Neutrophil (primary cell): ENCODE measurements around the gene RSPO4.
"Not testable (repeated sequence)": the region's sequence is repeated elsewhere in the genome, so short reads cannot be mapped to it uniquely, and the experiment has no call there.

ENCODE experiments used
- H3K27ac ChIP-seq: fragments of 200-600 bp; sonication (generic); 2 replicates; pipeline ENCODE4 v1.5.1; 2016; ENCODE audit warnings: mild to moderate bottlenecking, moderate library complexity
- H3K27me3 ChIP-seq: fragments of 200-600 bp; sonication (generic); 2 replicates; pipeline ENCODE4 v1.6.0; 2016; ENCODE audit warnings: mild to moderate bottlenecking
- H3K36me3 ChIP-seq: fragments of 200-600 bp; sonication (generic); 2 replicates; pipeline ENCODE4 v1.5.1; 2017
- H3K4me1 ChIP-seq, 2 experiments: fragments of 200-600 bp in 1 of 2; sonication (generic) in 1 of 2; 1 replicate in 1 of 2; 2 replicates in 1 of 2; pipeline versions ENCODE4 v1.5.1 to v1.6.1; 2013 to 2016; ENCODE audit warnings: low read depth in 1 of 2, low read length in 1 of 2, mild to moderate bottlenecking in 1 of 2, moderate library complexity in 1 of 2; ENCODE audit not compliant: control insufficient read depth in 1 of 2, insufficient read depth in 1 of 2
- H3K4me3 ChIP-seq, 2 experiments: fragments of 200-600 bp in 1 of 2; sonication (generic) in 1 of 2; 1 replicate in 1 of 2; 2 replicates in 1 of 2; pipeline ENCODE4 v1.5.1; 2013 to 2016; ENCODE audit warnings: low read depth in 1 of 2, low read length in 1 of 2, mild to moderate bottlenecking in 1 of 2, moderate library complexity in 1 of 2
- H3K9me3 ChIP-seq: fragments of 200-600 bp; sonication (generic); 2 replicates; pipeline ENCODE4 v1.5.1; 2016
- TF ChIP-seq, protein P1 (sequence below): fragments of 200-600 bp; sonication (generic); IDR thresholded peaks from 2 replicates; pipeline ENCODE4 v1.5.1; 2016; ENCODE audit warnings: antibody characterized with exemption

RSPO4 gene

GRCh38 chr20:1037039-1037438 is 34.9 kb upstream of the RSPO4 start:
- no peaks in the 10 kb centered on the region for H3K27me3 ChIP-seq
- H3K9me3 ChIP-seq = no peaks in the 10 kb centered on the region
- no peak overlapping the region for H3K4me3 ChIP-seq
- no peak overlapping the region for H3K27ac ChIP-seq
- TF ChIP-seq, protein P1, sequence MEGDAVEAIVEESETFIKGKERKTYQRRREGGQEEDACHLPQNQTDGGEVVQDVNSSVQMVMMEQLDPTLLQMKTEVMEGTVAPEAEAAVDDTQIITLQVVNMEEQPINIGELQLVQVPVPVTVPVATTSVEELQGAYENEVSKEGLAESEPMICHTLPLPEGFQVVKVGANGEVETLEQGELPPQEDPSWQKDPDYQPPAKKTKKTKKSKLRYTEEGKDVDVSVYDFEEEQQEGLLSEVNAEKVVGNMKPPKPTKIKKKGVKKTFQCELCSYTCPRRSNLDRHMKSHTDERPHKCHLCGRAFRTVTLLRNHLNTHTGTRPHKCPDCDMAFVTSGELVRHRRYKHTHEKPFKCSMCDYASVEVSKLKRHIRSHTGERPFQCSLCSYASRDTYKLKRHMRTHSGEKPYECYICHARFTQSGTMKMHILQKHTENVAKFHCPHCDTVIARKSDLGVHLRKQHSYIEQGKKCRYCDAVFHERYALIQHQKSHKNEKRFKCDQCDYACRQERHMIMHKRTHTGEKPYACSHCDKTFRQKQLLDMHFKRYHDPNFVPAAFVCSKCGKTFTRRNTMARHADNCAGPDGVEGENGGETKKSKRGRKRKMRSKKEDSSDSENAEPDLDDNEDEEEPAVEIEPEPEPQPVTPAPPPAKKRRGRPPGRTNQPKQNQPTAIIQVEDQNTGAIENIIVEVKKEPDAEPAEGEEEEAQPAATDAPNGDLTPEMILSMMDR = no peak
- no peaks in the 10 kb centered on the region for H3K36me3 ChIP-seq
- peaks cover 4 to 7% of the 10 kb centered on the region in 2 experiments for H3K4me1 ChIP-seq

DNA sequence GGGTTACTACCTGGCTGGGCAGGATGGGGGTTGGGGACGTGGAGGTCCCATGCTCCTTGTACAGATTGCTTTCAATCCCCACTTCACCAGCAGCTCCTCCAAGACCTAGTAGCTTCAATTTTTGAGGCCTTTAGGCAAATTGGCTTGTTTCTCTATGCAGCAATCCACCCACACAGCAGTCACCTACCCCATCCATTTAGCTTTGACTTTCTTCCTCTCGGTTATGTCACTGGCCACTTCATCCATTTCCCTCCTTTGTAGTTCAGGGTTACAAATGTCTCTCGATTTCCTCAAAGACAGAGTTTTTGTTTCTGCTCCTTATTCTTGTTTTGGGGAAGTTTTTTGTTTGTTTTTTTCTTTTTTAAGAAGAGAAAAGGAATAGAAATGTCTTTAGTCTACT is 33.4 kb upstream of the RSPO4 start:
- H3K4me3 ChIP-seq = no peak overlapping the region
- peaks cover 4 to 7% of the 10 kb centered on the region in 2 experiments for H3K4me1 ChIP-seq
- H3K9me3 ChIP-seq = no peaks in the 10 kb centered on the region
- H3K27ac ChIP-seq = no peak overlapping the region
- TF ChIP-seq, protein P1 = no peak
- H3K36me3 ChIP-seq = no peaks in the 10 kb centered on the region
- H3K27me3 ChIP-seq = no peaks in the 10 kb centered on the region

DNA sequence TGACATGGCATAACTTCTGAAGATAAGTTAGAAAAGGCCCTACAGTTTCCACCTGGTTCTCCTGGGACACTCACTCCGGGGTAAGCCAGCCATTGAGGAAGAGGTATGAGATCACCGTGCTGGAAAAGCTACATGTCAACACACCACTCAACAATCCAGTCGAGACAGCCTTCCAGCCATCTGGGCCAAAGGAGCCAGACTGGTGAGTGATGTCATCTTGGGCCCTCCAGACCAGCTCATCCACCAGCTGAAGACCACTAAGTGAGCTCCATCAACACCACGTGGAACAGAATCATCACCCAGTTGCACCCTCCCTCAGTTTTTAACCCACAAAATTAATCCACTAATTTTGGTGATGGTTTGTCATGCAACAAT is 32.3 kb upstream of the RSPO4 start:
- Histone ChIP-seq H3K4me3 (no peak overlapping the region), H3K27me3 (no peaks in the 10 kb centered on the region), H3K36me3 (no peaks in the 10 kb centered on the region), H3K9me3 (no peaks in the 10 kb centered on the region), H3K4me1 (peaks cover 4 to 7% of the 10 kb centered on the region in 2 experiments), H3K27ac (no peak overlapping the region)
- TF ChIP-seq, protein P1 = no peak

GRCh38 chr20:1033751-1034414 is 31.8 kb upstream of the RSPO4 start:
- Histone ChIP-seq H3K27ac (no peak overlapping the region), H3K9me3 (no peaks in the 10 kb centered on the region), H3K27me3 (no peaks in the 10 kb centered on the region), H3K36me3 (no peaks in the 10 kb centered on the region), H3K4me3 (no peak overlapping the region), H3K4me1 (peaks cover 4 to 7% of the 10 kb centered on the region in 2 experiments)
- TF ChIP-seq, protein P1 = no peak

- H3K4me3 ChIP-seq = no peak overlapping the region
- H3K36me3 ChIP-seq = no peaks in the 10 kb centered on the region
- H3K9me3 ChIP-seq = no peaks in the 10 kb centered on the region
- no peak overlapping the region for H3K27ac ChIP-seq
- H3K4me1 ChIP-seq = peaks cover 4 to 7% of the 10 kb centered on the region in 2 experiments
- TF ChIP-seq, protein P1 = no peak
- H3K27me3 ChIP-seq = no peaks in the 10 kb centered on the region
These were observed 27.9 kb upstream of the RSPO4 start for GRCh38 chr20:1029980-1030379.

GRCh38 chr20:1026214-1026613 is 24.1 kb upstream of the RSPO4 start:
- not testable (repeated sequence) for H3K4me1 ChIP-seq, H3K9me3 ChIP-seq, H3K27ac ChIP-seq, H3K4me3 ChIP-seq, H3K36me3 ChIP-seq
- H3K27me3 ChIP-seq = peaks cover 19% of the 10 kb centered on the region
